ENCODE measurements around the gene CAT.

GRCh38 chr11:34419158-34419557 lies 19.6 kb upstream of the CAT start:
- no peak for TF ChIP-seq ISL1 (CRISPR knock-in tag; IDR thresholded peaks at IDR 0.05)
- TF ChIP-seq, protein P1, sequence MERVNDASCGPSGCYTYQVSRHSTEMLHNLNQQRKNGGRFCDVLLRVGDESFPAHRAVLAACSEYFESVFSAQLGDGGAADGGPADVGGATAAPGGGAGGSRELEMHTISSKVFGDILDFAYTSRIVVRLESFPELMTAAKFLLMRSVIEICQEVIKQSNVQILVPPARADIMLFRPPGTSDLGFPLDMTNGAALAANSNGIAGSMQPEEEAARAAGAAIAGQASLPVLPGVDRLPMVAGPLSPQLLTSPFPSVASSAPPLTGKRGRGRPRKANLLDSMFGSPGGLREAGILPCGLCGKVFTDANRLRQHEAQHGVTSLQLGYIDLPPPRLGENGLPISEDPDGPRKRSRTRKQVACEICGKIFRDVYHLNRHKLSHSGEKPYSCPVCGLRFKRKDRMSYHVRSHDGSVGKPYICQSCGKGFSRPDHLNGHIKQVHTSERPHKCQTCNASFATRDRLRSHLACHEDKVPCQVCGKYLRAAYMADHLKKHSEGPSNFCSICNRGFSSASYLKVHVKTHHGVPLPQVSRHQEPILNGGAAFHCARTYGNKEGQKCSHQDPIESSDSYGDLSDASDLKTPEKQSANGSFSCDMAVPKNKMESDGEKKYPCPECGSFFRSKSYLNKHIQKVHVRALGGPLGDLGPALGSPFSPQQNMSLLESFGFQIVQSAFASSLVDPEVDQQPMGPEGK (CRISPR knock-in tag; IDR thresholded peaks at IDR 0.05; ENCODE audit: borderline replicate concordance) = no peak
- TF ChIP-seq ZFP30 (CRISPR knock-in tag; IDR thresholded peaks at IDR 0.05) = no peak
- TF ChIP-seq ZFP3 (CRISPR knock-in tag; IDR thresholded peaks at IDR 0.05) = no peak
